ENCODE measurements around the gene CD52.
A peak's percentile ranks its signal among the peaks of the same experiment; 100 is the strongest.

Gene CD52, protein sequence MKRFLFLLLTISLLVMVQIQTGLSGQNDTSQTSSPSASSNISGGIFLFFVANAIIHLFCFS

GRCh38 chr1:26317612-26318337, at the start of gene CD52:
Gene CD52 (plus strand): TSS chr1:26317958. CDS start chr1:26318018, 60 bp downstream.
- peak; percentile 36 to 58 (median 44) for DNase-seq (ENCODE audit: low read depth in 4 of 4, low spot score in 1 of 4)

DNA sequence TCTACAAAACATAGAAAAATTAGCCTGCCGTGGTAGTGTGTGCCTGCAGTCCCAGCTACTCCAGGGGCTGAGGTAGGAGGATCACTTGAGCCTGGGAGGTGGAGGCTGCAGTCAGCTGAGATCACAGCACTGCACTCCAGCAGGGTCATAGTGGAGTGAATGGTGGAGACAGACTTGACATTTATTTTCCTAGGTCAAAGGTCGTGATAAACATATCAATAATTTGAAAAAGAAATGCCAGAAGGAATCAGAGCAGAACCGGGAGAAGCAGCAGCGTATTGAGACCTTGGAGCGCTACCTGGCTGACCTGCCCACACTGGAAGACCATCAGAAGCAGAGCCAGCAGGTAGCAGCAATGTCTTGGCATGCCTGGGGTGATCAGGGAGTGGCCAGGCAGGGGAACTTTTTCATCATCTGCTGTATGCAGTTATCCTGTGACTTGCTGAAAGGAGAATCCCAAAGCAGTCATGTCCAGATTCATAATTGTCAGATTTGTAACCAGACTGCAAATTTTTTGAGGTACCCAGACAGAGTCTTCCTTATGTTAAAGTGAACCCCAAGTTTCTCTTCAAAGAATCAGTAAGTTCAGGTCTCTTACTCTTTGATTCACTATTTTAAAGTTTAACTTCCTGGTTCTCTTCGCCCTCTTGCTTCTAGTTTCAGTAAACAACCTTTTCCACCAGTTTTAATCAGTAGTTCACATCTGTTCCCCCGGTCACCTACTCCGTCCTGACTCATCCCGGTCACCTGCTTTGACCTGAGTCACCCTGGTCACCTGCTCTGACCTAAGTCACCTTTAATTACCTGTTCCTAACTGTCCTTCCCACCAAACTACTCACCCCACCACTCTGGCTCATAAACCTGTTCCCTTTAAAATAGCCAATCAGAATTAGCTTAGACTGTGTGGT, 49.2 kb upstream of the CD52 start:
- DNase-seq (ENCODE audit: low read depth in 4 of 4, low spot score in 1 of 4), result no peak

GRCh38 chr1:26269198-26269550, 48.6 kb upstream of the CD52 start:
- no peak for DNase-seq (ENCODE audit: low read depth in 4 of 4, low spot score in 1 of 4)

- DNase-seq (ENCODE audit: low read depth in 4 of 4, low spot score in 1 of 4), result no peak
Observed at GRCh38 chr1:26274801-26275425, 42.8 kb upstream of the CD52 start.

DNA sequence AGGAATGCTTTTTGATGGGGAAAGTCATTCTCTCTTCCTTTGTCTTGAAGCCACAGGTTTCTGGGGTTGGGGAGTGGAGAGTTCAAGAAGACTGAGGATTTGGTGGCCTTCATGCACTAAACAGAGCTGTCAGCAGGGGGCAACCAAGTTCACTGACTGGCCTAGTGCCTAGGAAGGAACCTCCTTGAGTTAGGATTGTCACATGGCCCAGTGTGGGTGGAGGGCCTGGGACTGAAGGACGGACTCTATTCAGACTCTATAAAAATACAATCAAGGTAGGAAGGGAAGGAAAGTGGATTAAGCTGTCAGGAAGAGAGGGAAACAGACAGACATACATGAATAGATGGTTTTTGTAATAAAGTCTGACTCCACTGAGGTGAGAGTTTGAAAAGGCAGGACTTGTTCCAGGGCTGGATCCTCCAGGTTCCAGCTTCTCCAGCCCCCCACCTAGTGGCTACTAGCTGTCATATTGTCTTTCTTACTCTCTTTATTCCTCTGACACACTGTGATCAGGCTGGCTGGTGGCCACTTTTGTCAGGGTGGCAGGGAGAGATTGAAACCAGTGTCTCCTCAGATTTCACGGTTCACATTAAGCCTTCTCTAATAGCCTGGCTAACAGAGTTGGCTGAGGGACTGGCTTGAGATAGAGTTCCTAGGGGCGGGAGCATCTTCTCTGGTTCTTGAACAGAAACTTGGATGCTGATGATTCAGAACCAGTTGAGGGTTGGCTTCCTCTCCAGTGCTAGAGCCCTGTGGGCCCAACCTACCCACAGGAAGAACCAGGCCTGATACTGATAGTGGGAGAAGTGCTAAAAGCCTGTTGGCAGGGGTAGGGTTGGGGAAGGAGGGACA, 42.0 kb upstream of the CD52 start:
- DNase-seq (ENCODE audit: low read depth in 4 of 4, low spot score in 1 of 4), result peak; percentile 59 to 75 (median 62)

DNA sequence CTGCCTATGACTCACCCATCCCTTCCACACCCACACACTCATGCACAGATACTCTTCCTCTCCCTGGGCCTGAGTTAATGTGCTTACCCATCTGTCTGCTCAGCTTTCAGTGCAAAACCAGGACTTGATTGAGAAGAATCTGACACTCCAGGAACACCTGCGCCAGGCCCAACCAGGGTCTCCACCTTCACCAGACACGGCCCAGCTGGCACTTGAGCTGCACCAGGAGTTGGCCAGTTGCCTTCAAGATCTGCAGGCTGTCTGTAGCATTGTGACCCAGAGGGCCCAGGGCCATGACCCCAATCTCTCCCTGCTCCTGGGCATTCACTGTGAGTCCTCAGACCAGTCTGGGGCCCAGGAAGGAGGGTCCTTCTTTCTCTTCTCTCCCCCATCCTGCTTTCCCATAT, 41.3 kb upstream of the CD52 start:
- no peak for DNase-seq (ENCODE audit: low read depth in 4 of 4, low spot score in 1 of 4)

DNA sequence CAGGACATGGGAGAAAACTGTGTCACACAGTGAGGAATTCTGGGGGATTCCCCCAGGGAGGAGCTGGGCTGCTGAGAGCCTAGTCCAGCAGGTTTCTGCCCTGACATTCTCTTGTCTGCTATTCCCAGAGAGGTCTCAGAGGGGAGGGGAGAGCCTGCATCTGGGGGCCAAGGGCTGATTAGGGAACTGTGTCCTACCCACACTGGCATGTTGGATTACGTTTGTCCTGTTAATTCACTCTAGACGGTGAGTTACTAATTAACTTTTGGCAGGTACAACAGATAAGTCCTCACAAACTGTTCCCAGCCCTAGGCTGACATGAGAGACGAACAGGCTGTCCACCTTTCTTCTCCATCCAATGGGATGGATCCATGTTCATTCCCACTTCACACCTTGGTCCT, 40.5 kb upstream of the CD52 start:
- no peak for DNase-seq (ENCODE audit: low read depth in 4 of 4, low spot score in 1 of 4)

DNA sequence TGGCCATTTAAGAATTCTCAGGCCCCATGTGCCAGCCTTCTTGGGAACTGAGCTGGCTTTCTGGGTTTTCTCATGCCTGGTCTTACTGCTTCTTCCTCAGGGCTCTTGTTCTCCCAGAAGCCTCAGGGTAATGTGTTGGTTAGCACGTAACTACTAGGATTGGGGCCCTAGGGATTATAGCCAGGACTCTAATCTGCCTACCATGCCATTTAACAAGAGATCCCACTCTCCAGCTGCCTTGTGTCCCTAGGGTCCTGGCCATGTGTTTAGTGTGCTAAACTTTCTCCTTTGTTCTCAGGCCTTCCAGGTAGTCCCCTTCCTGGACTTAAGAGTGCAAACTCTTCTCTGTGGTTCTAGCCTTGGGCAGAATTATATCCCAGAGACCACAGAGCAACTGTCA, 40.0 kb upstream of the CD52 start:
- no peak for DNase-seq (ENCODE audit: low read depth in 4 of 4, low spot score in 1 of 4)

DNA sequence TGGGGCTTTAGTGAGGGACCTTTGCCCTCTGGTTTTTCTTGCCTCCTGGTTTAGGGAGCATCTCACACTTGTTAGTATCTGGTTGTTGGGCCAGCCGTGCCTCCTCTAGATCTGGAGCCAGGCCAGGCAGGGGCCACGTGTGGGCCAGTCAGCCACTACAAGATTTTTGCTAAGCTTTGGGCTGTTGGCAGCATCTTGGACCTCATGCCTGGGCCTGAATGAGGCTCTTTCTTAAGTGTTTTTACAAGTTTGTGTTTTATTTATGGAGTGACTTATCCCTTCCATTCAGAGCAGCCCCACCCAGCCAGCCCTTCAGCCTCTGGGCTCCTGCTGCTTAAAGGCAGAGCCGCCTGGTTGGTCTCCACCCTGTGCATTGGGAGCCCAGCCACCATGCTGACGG, 39.5 kb upstream of the CD52 start:
- DNase-seq (ENCODE audit: low read depth in 4 of 4, low spot score in 1 of 4), result no peak

GRCh38 chr1:26278724-26279455, 38.9 kb upstream of the CD52 start:
- no peak for DNase-seq (ENCODE audit: low read depth in 4 of 4, low spot score in 1 of 4)

DNA sequence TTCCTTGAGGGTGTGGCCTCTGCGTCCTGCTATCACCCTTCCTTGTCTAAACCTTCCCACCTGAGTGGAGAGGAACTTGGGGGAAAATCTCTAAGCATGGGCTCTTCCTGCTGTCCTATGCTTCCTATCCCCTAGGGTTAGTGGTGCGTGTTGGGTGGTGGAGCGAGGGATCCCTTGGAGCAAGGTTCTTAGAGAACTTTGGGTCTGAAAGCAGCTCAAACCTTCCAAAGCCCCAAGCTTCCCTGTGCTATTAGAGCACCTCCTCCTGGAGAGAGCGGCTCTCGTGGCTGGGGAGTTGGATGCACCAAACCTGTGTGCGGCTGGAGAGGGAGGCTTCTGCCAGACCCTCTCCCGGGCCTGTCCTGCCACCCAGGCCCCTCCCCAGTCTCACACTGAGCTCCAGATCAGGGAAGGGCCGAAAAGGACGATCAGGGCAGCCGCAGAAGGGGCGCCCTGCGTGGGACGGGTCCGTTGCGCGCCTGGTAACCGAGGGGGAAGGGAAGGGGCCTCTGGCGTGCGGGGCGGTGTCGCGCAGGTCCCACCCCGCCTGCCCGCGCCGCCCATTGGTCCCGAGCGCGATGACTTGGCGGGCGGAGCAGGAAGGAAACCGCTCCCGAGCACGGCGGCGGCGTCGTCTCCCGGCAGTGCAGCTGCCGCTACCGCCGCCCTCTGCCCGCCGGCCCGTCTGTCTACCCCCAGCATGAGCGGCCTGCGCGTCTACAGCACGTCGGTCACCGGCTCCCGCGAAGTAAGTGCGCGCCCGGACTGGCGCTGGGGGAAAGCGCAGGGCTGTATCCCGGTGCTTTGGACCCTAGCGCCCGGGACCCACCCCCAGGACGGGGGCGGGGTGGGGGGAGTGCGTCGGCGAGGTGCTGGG, 38.1 kb upstream of the CD52 start, which contains the start of gene SH3BGRL3:
Gene SH3BGRL3, plus strand, starts transcription at position 631 of the 877 bp plus-strand sequence. Its CDS starts 70 bp downstream, at position 701.
- peak; percentile 56 to 83 (median 70) for DNase-seq (ENCODE audit: low read depth in 4 of 4, low spot score in 1 of 4)

DNA sequence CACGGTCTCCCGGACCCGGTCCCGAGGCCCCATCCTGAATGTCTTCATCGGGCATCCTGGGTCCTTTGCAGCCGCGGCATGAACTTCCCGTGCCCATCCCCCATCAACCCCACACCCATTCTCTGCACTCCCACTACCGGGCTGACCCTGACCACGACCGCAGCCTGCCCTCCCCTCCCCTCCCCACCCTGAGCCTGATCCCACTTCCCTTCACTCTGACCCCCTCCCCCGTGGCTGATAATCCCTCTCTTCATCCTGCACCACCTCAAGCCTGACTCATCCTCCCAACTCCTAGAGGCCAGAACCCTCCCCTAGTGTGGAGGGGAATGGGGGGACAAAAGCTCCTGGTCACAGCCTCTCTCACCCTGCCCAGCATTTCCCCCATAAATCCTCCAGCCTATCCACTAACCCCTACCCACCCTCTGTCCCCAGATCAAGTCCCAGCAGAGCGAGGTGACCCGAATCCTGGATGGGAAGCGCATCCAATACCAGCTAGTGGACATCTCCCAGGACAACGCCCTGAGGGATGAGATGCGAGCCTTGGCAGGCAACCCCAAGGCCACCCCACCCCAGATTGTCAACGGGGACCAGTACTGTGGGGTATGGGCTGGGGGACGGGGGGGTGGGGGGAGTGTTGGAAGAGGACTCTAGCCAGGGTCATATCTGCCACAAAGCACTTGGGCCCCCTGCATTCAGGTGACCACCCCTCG, 37.3 kb upstream of the CD52 start:
- no peak for DNase-seq (ENCODE audit: low read depth in 4 of 4, low spot score in 1 of 4)

DNA sequence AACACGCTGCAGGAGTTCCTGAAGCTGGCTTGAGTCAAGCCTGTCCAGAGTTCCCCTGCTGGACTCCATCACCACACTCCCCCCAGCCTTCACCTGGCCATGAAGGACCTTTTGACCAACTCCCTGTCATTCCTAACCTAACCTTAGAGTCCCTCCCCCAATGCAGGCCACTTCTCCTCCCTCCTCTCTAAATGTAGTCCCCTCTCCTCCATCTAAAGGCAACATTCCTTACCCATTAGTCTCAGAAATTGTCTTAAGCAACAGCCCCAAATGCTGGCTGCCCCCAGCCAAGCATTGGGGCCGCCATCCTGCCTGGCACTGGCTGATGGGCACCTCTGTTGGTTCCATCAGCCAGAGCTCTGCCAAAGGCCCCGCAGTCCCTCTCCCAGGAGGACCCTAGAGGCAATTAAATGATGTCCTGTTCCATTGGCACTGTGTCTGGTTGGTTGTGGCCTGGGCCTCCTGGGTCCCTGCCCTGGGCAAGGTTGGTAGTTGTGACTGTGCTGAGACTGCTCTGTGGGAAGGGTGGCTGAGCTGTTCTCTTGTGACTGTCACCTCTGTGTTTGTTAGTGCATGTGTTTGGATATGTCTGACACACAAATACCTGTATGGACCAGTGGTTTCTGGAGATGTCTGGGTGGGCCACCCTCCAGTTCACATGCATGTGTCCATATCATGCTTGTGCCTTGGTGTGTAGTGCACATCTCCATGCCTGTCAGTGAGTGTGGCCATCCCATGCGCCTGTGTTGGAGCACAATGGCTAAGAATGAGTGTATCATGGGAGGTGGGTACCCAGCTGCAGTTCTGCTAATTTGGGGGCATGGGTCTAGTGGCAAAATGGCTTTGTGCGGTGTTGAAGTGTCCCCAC, 36.4 kb upstream of the CD52 start:
- DNase-seq (ENCODE audit: low read depth in 4 of 4, low spot score in 1 of 4), result no peak

GRCh38 chr1:26281971-26282370, 35.8 kb upstream of the CD52 start:
- DNase-seq (ENCODE audit: low read depth in 4 of 4, low spot score in 1 of 4), result no peak

DNA sequence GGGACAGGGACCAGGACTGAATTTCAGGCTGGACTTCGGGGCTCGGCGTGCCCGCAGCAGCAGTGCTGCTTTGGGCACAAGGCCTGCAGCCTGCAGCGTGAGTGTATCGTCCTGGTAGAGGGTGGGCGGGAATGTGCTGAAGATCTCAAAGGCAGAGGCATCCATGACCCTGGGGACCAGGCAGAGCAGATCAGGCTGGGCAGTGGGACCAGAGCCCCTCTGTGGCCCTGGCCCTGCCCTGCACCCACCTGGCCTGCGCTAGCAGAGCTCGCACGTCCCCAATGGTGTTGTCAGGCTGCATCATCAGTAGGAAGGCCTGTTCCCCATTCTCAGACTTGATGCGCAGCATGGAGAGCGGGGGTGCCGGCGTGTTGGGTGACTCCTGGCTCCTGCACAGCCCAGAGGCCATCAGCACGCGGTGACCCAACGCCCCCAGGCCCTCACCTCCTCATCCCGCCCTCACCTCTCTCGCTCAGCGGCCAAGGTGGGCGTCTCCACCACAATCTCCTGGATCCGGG, 35.3 kb upstream of the CD52 start:
- no peak for DNase-seq (ENCODE audit: low read depth in 4 of 4, low spot score in 1 of 4)

DNA sequence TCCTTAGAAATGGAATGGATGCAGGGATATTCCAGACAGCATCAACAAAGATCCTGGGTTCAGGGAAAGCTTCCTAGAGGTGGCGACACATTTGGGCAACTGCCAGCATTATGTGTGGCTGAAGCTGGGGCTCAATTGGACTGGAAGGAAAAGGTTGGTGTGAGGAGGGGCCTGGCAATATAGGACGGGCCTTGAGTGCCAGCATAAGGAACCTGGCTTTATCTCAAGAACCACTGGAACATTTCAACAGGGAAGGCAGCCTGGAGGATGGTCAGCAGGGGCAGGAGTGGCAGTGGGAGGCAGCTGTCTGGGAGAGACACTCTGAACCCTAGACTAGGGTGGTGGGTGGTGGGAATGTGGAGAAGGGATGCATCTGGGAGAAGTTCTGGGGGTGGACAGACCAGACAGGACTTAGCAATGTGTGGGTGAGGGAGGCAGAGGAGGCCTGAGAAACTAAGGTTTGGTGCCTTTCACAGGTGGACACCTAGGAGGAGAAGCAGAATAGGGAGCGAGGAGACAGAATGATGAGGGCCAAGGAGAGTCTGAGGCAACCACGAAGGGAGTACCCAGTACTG, 34.4 kb upstream of the CD52 start:
- no peak for DNase-seq (ENCODE audit: low read depth in 4 of 4, low spot score in 1 of 4)
